Glomerular endothelial cell (primary cell): ENCODE measurements around the gene CYP27A1. TPM values are rescaled to one million over a fixed set of nuclear protein-coding genes. Genes with fewer than 3 reads are reported as not detected.

Source experiments
- DNase-seq: peaks from one replicate; pipeline ENCODE4 v3.0.0-alpha.2; 2011; ENCODE audit warnings: low read depth, low spot score; ENCODE audit errors: extremely low read depth
- total RNA-seq: library from RNA; depleted of rRNA; stranded (reverse); fragments of >200 nt; gene quantifications from 2 replicates; pipeline ENCODE4 v1.2.3, GENCODE V29; 2015

The CYP27A1 gene
- total RNA-seq, 1 donor from 2014 or later = 24.0 TPM

DNA sequence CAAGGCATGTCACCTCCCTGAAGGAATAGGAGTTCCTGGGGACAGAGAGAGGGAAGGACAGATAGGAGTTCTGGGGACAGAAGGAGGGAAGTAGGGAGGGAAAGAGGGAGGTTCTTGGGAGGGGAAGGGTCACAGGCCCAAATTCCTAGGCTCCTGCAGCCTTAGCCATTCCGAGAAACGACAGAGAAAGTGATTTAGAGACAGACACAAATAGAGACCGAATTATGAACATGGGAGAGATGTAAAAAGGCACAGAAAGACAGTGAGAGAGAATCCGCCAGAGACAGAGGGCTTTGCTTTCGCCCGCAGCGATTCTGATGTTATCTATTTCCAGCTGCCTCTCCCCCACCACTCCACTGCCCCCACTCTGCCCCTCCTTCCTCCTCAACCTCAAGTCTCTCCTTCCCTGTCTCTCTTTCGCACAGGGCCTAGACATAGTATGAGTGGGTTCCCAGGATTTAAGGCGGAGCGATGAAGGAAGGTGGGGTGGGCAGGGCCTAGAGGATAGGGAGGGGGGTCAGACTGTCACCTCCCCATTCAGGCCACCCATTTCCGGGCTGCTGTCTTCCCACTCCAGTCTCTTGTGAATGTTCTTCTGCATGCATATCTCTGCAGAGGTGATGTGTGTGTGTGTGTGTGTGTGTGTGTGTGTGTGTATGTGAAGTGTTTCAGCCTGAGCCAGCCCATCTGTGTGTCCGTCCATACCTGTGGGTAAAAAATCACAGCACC, 74.4 kb downstream of the CYP27A1 start:
- DNase-seq = no peak

- no peak for DNase-seq
Observed at GRCh38 chr2:218856896-218857243, 74.9 kb downstream of the CYP27A1 start.

DNA sequence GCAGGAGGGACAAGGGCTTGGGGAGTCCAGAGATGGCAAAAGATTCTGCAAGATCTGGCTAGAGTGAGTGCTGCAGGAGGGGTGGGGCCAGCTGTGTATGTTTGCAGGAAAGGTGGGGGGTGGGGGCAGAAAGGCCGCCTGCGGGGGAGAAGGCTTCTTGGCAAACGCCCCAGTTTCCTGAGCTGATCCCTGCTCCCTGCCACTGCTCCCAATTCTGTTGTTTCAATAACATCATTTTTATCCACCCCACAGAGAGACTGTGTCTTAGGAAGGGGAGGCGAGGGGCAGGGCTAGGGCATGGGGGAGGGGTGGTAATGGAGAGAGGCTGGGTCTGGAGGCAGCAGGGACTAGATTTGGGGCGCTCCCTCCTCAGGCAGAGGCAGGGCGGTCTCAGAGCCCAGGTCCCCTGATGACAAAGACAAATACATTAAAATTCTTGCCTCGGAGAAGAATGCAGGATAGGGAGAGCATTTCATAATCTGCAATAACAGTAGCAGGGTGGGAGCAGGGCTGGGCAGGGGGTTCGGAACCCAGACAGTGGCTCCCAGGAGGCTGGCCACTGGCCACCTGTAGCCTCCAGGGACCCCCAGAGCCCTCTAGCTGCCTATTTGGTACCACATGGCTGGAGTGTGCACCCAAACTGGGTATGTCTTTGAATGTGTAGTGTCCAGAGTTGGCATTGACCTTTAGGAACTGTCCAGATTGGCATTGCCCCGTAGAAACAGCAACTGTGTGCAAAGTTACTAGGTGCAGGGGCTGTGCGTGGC, 75.6 kb downstream of the CYP27A1 start:
- DNase-seq = no peak

DNA sequence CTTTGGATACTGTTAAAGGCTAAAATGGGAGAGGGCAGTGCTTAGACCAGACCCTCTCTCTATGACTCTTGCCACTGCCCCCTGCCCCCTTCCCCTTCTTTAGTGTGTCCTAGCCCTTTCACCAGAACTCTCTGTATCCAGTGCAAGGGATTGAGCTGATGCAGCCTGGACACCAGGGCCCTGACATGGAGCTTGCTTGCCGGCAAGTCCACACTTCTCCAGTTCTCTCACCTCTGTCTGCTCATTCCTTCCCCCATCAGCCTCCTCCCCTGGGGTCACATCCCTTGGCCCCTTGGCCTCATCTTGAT, 76.1 kb downstream of the CYP27A1 start:
- DNase-seq = no peak

GRCh38 chr2:218858671-218859555, 77.0 kb downstream of the CYP27A1 start:
- no peak for DNase-seq

DNA sequence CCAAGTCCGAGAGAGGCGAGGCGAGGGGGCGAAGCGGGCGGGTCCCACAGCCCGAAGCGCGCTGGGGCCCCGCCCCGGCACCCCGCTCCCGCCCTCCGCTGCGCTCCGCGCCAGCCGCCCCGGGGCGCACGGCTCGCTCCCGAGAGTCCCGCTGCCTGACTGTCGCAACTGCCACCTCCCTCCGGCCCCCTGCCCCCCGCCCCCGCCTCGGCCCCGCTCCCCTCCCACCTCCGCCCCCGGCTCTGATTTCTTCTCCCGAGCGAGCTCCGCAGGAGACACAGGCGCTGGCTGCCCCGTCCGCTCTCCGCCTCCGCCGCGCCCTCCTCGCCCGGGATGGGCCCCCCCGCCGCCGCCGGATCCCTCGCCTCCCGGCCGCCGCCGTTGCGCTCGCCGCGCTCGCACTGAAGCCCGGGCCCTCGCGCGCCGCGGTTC, 77.6 kb downstream of the CYP27A1 start, which contains the start of gene WNT6:
Gene WNT6 (plus strand): TSS at position 250 of the 432 bp plus-strand sequence. CDS start 233 bp downstream, outside the sequence.
- DNase-seq = no peak

DNA sequence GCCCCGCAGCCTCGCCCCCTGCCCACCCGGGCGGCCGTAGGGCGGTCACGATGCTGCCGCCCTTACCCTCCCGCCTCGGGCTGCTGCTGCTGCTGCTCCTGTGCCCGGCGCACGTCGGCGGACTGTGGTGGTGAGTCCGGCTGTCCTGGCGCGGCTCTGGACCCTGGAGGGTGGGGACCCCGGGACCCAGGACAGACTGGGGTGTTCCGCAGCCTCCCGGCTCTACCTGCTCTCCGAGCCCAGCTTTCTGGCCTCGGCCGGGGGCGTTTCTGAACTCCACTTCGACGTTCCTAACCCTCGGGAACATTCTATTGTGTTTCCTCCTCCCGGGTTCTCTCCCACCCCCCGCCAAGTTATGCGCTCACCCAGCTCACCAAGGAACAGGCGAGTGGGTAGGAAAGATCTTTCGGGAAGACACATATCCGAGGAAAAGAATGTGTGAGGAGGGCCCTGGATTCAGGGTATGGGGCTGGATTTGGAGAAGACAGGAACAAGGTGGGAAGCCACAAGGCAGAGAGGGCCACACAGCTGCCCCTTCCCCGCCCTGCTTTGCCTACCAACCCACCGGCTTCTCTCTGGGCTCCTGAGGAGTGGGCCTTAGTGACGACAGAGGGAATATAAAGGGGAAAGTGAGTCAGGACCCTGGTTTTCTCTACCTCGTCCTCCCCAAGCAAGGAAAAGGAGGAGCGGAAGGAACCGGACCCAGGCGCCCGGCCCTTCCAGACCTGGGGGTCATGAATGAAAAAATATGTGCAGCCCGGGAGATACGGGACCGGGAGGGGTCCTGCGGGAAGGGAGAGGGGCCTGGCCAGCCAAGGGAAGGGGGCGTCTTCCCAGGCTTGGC, 78.3 kb downstream of the CYP27A1 start:
- DNase-seq = no peak

DNA sequence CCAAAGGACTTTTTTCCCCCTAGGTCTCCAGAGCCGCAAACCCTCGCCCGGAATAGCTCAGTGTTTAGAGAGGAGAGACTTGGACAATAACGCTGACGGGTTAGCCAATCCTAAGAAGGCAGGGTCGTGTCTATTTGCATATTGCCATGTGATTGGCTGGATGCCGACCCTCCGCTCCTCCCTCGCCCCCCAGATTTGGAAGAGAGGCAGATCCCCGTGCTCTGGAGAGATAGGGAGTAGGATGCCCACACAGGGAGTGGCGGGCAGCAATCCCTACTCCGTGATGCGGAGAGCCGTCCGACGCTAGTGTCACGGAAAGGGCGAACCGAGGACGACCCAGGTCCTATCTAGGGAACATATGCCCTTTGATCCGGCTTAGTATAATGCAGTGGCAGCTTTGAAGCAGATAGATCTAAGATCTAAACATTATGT, 79.0 kb downstream of the CYP27A1 start:
- DNase-seq = no peak

DNA sequence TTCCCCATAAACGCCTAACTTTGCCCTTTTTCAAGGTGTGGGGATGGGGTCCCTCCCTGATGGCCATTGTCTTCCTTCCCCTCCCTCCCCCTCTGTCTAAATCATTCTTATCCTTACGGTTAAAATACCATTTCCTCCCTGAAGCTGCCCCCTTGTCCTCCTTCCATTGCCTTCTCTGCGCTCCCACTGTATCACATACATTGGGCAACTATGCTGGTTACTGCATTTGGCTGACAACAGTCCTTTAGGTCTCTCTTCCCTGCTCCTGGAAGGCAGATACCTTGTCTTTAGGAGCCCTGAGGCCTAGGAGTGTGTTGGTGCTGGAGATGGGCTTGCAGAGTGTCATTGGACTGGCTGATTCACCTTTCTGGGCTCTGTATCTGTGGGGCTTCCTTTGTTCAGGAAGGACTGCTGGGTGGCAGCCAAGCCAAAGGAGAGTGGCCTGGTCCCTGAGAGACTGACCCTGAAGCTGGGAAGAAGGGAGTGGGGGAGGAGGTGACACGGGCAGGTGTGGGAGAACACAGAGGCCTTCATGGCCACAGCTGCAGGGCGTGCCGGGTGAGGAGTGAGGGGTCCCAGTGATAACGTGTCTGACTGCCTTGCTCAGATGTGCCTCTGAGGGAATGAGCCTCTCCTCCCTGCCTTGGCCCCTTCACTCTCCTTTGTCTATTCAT, 79.8 kb downstream of the CYP27A1 start:
- DNase-seq = no peak

GRCh38 chr2:218863021-218863520, 81.1 kb downstream of the CYP27A1 start:
- DNase-seq = no peak

Other genes starting within 250 kb of the CYP27A1 start
- gene USP37, start 213.8 kb upstream of the CYP27A1 start, total RNA-seq = 6.9 and 7.6 TPM in 2 replicates
- 50.9 and 72.8 TPM in 2 replicates for gene CNOT9, start 213.3 kb upstream of the CYP27A1 start, total RNA-seq
- 0.05 and 0.93 TPM in 2 replicates for gene PLCD4, start 174.2 kb upstream of the CYP27A1 start, total RNA-seq
- 22.4 and 28.7 TPM in 2 replicates for gene ZNF142, start 122.5 kb upstream of the CYP27A1 start, total RNA-seq
- gene BCS1L, start 122.5 kb upstream of the CYP27A1 start, total RNA-seq = 30.9 and 37.6 TPM in 2 replicates
- 24.0 and 25.9 TPM in 2 replicates for gene RNF25, start 110.1 kb upstream of the CYP27A1 start, total RNA-seq
- 26.3 and 27.6 TPM in 2 replicates for gene STK36, start 110.1 kb upstream of the CYP27A1 start, total RNA-seq
- gene TTLL4, start 71.3 kb upstream of the CYP27A1 start, total RNA-seq = 14.8 and 21.1 TPM in 2 replicates
- gene PRKAG3, start 49.7 kb downstream of the CYP27A1 start, total RNA-seq = not detected in 2 replicates
- gene WNT6, start 77.7 kb downstream of the CYP27A1 start, total RNA-seq = not detected in 2 replicates
- not detected in 2 replicates for gene WNT10A, start 98.7 kb downstream of the CYP27A1 start, total RNA-seq
- not detected in 2 replicates for gene CDK5R2, start 177.5 kb downstream of the CYP27A1 start, total RNA-seq
- not detected in 2 replicates for gene FEV, start 203.0 kb downstream of the CYP27A1 start, total RNA-seq
- gene CRYBA2, start 211.3 kb downstream of the CYP27A1 start, total RNA-seq = not detected in 2 replicates